ENCODE data around the gene TMEM179. TPM values are rescaled to one million over a fixed set of nuclear protein-coding genes. Genes with fewer than 3 reads are reported as not detected.

Gene TMEM179
- total RNA-seq, 1 experiment from 2014 or later: 11.4 TPM

GRCh38 chr14:104593241-104593701 is 11.3 kb downstream of the TMEM179 start:
- H3K23ac ChIP-seq (ENCODE audit: insufficient read length, low read depth, low read length): no peak overlapping the region
- peak; percentile 43 for TF ChIP-seq CTCF (conservative IDR thresholded peaks at IDR 0.05)
- H3K14ac ChIP-seq (ENCODE audit: insufficient read depth, low read length): no peak overlapping the region
- no peaks in the 10 kb centered on the region for H3K4me1 ChIP-seq (ENCODE audit: insufficient read depth, low read length)
- H2AK5ac ChIP-seq (ENCODE audit: insufficient read length, low read length): no peak overlapping the region
- Mint-ChIP-seq H3K9me3 (no peaks in the 10 kb centered on the region; a peak in 1 of 5 replicates), H3K27ac (no peak overlapping the region), H3K4me1 (peaks cover 0 to 5% of the 10 kb centered on the region in 2 experiments; a peak in 3 of 4 replicates), H3K36me3 (ENCODE audit: insufficient read depth in 1 of 3, low read depth in 3 of 3) (no peaks in the 10 kb centered on the region), H3K4me3 (no peak overlapping the region), H3K27me3 (ENCODE audit: low read depth) (peaks cover 4% of the 10 kb centered on the region)
- no peak overlapping the region for H2BK5ac ChIP-seq (ENCODE audit: insufficient read length, low read length)
- no peak overlapping the region for H2BK15ac ChIP-seq (ENCODE audit: low read depth, low read length)
- H3K56ac ChIP-seq (ENCODE audit: insufficient read length, low read depth, low read length): no peak overlapping the region
- H3K9ac ChIP-seq (ENCODE audit: extremely low read depth, insufficient read length, low read length): no peak overlapping the region
- no peak overlapping the region for H2AFZ ChIP-seq (ENCODE audit: low read length)
- no peak for DNase-seq
- no peaks in the 10 kb centered on the region for H3K23me2 ChIP-seq (ENCODE audit: insufficient read length, low read depth, low read length, poor library complexity, severe bottlenecking)
- no peak overlapping the region for H2BK20ac ChIP-seq (ENCODE audit: low read depth, low read length, poor library complexity, severe bottlenecking)
- no peak overlapping the region for H2BK120ac ChIP-seq (ENCODE audit: low read depth, low read length, poor library complexity, severe bottlenecking)
- no peak overlapping the region for H3K18ac ChIP-seq (ENCODE audit: insufficient read length, low read depth, low read length)
- H2BK12ac ChIP-seq (ENCODE audit: insufficient read length, low read depth, low read length): no peak overlapping the region
- H3K27me3 ChIP-seq (ENCODE audit: insufficient read depth, low read length): no peaks in the 10 kb centered on the region
- H4K91ac ChIP-seq (ENCODE audit: insufficient read length, low read depth, low read length): no peak overlapping the region
- H4K20me1 ChIP-seq (ENCODE audit: control insufficient read depth, insufficient read depth, insufficient read length): no peaks in the 10 kb centered on the region
- H3K79me2 ChIP-seq (ENCODE audit: insufficient read depth, low read length): no peaks in the 10 kb centered on the region
- H4K8ac ChIP-seq (replicated peaks; ENCODE audit: insufficient read length, low read depth, low read length): no peak overlapping the region
- H3K4ac ChIP-seq (ENCODE audit: low read depth, low read length): no peak overlapping the region
- no peak overlapping the region for H4K5ac ChIP-seq (ENCODE audit: insufficient read length, low read depth, low read length)
- WGBS (ENCODE audit: extremely low coverage, insufficient read length, low lambda C conversion rate): no CpG with 5 or more reads among the region's 18 CpGs
- no peak overlapping the region for H3K4me2 ChIP-seq (ENCODE audit: insufficient read depth, insufficient read length, low read length)
- no peak overlapping the region for H3K27ac ChIP-seq (ENCODE audit: insufficient read length, low read depth, low read length)
- no peaks in the 10 kb centered on the region for H3K9me3 ChIP-seq (ENCODE audit: control insufficient read depth, low read depth, low read length)
- no peak overlapping the region for H3T11ph ChIP-seq (ENCODE audit: low read length)
- no peaks in the 10 kb centered on the region for H3K79me1 ChIP-seq (ENCODE audit: insufficient read depth, low read depth, low read length, poor library complexity, severe bottlenecking)

Data from H9 (cell line).